Esophagus muscularis mucosa (tissue), 4 donors: Measurements from ENCODE around the gene TBL1XR1.

Experiments
- CTCF ChIP-seq, 3 experiments: fragments of 200-600 bp in 2 of 3; fragments of 450-650 bp in 1 of 3; sonication (generic) in 2 of 3; IDR thresholded peaks; one replicate each; pipeline ENCODE4 v1.5.1; 2017 to 2019; ENCODE audit warnings: antibody characterized with exemption in 3 of 3, mild to moderate bottlenecking in 2 of 3, moderate library complexity in 1 of 3
- EP300 ChIP-seq: sonication (generic); formaldehyde crosslinking; IDR thresholded peaks from one replicate; pipeline ENCODE4 v1.6.1; 2017; ENCODE audit warnings: antibody characterized with exemption
- POLR2AphosphoS5 ChIP-seq, 2 donors: sonication (generic); formaldehyde crosslinking; IDR thresholded peaks; one replicate each; pipeline ENCODE4 v1.6.1; 2017; ENCODE audit warnings: antibody characterized with exemption in 2 of 2

- no peak for TF ChIP-seq CTCF (IDR thresholded peaks at IDR 0.05)
- no peak for TF ChIP-seq POLR2AphosphoS5 (IDR thresholded peaks at IDR 0.05)
- no peak for TF ChIP-seq EP300
Observed at GRCh38 chr3:177114253-177114652, 83.0 kb downstream of the TBL1XR1 start.
